HG02798 (cell line): Measurements from ENCODE around the gene PRSS2.

Source experiments
- ATAC-seq: cut with Tn5 transposase; IDR thresholded peaks from one replicate; pipeline ENCODE4 v1.9.1; 2021; ENCODE audit warnings: mild to moderate bottlenecking; ENCODE audit not compliant: unreplicated experiment, poor library complexity

Gene PRSS2

DNA sequence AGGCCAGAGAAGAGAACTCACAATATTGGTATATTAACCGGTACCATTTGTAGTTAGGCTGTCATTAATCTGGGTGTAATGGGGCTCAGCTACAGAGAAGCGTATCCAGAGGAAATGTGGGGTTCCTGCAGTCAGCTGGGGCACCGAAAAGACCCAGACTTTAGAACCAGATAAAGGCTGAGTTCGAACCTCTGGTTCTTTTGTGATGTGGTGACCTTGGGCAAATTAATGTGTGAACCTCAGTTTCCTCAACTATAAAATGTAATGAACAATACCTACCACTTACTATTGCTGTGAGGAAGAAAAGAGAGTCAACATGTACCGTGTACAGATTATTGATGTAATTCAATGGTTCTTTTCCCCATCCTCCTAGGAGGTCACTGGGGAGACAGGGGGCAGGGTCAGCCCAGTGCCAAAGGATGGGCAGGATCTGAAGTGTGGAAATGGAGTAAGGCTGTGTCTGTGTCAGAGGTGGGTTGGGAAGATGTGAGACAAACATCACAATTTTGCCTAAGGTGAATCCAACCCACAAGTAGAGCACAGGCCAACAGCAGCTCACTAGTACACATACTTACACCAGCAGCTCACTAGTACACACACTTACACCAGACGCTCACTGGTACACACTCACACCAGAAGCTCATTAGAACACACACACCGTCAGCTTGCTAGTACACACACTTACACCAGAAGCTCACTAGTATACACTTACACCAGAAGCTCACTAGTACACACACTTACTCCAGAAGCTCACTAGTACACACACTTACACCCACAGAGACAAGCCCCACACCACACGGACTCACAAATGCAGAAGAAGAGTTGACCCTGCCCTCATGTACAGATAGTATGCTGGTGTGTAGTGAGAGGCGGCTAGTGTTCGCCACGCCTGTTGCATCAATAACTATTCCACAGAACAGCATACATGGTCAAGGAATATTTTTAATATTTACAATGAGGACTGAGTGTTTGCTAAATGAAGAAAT, 28.0 kb downstream of the PRSS2 start:
- ATAC-seq, result no peak

DNA sequence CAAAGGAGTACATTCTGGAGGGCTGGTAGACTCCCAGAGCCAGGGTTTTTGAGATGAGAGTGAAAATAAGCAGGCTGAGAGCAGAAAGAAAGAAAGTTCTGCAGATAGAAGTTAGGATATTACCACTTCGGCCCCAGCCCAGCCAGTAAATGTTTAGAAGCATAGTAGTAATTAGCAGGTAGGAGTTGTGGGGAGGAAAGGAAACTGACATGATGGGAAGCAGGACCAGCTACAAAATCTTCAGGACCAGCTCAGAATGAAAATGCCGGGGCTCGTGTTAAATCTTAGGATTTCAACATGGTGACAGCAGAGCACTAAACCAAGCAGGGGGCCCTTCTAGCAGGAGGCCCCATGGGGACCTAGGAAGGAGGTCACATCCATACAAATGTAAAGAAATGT, 28.7 kb downstream of the PRSS2 start:
- no peak for ATAC-seq

- ATAC-seq, result no peak
These were observed 29.3 kb downstream of the PRSS2 start for GRCh38 chr7:142800088-142800487.

GRCh38 chr7:142800699-142801260, 30.0 kb downstream of the PRSS2 start:
- ATAC-seq, result no peak

DNA sequence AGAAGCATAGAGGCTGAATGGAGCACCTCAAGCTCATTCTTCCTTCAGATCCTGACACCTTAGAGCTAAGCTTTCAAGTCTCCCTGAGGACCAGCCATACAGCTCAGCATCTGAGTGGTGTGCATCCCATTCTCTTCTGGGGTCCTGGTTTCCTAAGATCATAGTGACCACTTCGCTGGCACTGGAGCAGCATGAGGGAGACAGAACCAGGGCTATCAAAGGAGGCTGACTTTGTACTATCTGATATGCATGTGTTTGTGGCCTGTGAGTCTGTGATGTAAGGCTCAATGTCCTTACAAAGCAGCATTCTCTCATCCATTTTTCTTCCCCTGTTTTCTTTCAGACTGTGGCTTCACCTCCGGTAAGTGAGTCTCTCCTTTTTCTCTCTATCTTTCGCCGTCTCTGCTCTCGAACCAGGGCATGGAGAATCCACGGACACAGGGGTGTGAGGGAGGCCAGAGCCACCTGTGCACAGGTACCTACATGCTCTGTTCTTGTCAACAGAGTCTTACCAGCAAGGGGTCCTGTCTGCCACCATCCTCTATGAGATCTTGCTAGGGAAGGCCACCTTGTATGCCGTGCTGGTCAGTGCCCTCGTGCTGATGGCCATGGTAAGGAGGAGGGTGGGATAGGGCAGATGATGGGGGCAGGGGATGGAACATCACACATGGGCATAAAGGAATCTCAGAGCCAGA, 31.0 kb downstream of the PRSS2 start:
- ATAC-seq, result no peak

DNA sequence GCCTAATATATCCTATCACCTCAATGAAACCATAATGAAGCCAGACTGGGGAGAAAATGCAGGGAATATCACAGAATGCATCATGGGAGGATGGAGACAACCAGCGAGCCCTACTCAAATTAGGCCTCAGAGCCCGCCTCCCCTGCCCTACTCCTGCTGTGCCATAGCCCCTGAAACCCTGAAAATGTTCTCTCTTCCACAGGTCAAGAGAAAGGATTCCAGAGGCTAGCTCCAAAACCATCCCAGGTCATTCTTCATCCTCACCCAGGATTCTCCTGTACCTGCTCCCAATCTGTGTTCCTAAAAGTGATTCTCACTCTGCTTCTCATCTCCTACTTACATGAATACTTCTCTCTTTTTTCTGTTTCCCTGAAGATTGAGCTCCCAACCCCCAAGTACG, 31.5 kb downstream of the PRSS2 start:
- ATAC-seq, result no peak

DNA sequence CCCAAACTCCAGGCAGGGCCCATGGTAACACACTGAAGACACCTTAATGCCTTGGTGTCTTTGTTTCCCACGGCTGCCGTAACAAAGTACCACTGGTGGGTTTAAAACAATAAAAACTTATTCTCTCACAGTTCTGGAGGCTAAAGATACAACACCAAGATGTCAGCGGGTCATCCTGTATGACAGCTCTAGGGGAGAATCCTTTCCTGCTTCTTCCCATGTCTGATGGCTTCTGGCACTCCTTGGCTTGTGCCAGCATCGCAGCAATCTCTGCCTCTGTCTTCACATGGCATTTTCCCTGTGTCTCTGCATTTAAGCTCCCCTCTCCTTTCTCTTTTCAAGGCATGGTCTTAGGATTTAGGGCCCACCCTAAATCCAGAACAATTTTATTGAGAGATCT, 33.1 kb downstream of the PRSS2 start:
- no peak for ATAC-seq

DNA sequence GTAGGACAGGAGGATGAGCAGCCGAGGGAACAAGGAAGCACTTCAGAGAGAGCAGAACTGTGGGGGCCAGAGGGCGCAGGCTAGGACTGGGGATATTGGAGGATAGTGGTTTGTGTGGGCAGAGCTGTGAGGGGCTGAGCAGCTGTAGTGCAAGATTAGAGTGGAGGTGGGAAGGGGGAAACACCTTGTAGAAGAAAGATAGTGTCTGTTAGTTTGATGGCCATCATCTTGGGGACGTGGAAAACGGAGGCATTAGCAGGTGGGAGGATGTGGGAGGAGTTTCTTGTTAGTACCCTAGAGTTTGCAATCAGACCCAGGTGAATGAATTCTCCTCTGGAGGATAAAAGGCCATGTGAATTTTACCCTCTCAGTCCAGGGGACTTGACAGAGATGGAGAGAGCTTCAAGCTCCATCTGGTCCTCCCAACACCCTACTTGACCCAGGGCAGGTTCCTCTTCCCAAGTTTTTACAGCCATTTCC, 34.0 kb downstream of the PRSS2 start:
- peak; percentile 12 for ATAC-seq

DNA sequence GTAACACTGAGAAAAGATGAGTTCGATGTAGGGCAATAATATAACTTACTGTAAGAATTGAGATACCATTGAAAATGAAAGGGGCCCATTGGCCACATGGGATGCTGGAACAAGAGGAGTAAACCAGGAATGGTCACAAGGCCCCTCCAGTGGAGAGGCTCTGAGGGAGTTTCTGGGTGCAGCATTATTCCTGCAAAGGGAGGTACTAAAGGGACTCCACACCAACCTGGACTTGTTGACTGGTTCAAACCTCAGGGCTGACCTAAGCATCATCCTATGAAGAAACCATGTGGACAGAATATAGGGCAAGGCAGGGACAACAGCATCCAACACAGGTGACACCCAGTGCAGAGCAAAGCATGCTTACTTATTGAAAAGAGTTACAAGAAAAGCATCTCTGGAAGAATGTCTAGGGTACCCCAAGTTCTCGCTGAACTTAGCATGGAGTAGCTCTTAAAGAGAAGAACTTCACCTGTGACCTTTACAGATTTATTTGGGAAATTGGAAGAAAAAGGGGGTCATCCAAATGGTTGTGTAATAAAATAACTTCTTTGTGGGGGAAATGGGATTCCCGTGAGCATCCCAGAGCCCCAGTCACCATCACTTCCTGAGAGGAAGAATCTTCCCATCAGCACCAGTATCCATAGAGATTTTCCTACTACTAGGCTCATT, 34.7 kb downstream of the PRSS2 start:
- no peak for ATAC-seq

- ATAC-seq, result no peak
These were observed 35.2 kb downstream of the PRSS2 start for GRCh38 chr7:142806022-142806356.

- no peak for ATAC-seq
These were observed 36.2 kb downstream of the PRSS2 start for GRCh38 chr7:142806957-142807356.

- ATAC-seq, result no peak
These were observed 37.2 kb downstream of the PRSS2 start for GRCh38 chr7:142807855-142808460.

DNA sequence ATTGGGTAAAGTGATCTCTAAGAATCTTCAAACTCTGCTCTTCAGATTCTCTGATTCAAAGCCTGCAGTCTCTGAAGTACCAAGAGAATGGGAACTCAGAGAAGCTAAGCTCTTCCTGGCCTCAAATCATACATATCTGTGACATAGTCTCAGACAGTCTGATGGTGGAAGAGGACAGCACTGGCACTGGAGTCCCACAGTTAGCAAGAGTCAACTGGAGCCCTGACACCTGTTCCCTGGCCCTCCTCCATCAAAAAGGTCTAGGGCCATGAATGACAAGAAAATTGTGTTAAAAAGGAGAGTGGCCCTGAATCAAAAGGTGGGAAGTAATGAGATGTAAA, 37.7 kb downstream of the PRSS2 start:
- ATAC-seq, result peak; percentile 29

GRCh38 chr7:142808802-142809583, 38.2 kb downstream of the PRSS2 start:
- peak; percentile 92 for ATAC-seq

- no peak for ATAC-seq
These were observed 38.9 kb downstream of the PRSS2 start for GRCh38 chr7:142809671-142810070.

DNA sequence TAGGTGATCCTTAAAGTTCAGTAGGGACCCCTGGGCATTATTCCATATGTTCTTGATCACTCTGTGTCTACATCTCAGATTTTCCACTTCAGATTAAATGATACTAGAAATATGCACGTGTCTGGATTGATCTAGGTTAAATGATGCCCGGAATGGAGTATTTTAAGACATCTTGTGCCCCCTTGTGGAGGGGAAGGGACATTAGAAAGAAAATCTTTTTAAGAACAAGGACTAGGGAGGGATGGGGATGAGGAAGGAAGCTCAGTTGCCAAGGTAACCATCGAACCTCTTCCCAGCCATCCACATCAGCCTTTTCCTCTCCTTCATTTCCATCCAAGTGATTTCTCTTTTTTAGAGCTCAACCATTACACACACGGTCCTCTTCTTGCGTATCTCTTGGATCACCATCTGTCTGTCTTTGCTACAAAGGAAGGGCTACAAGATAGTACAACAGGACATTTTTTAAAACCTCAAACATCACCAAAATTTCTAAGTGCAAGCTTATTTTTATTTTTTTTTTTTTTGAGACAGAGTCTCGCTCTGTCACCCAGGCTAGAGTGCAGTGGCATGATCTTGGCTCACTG, 40.5 kb downstream of the PRSS2 start:
- no peak for ATAC-seq

GRCh38 chr7:142812437-142813215, 41.9 kb downstream of the PRSS2 start:
- no peak for ATAC-seq

- ATAC-seq, result no peak
These were observed 42.5 kb downstream of the PRSS2 start for GRCh38 chr7:142813226-142813625.
